Stomach (tissue), 4 donors: ENCODE measurements around the gene KSR2.

Experiments used
- CTCF ChIP-seq, 7 experiments: fragments of 450-650 bp in 4 of 7; fragments of 200-600 bp in 3 of 7; sonication (generic) in 3 of 7; IDR thresholded peaks; one replicate each; pipeline ENCODE4 v1.5.1; 2016 to 2019; ENCODE audit warnings: antibody characterized with exemption in 7 of 7, control low read depth in 2 of 7, mild to moderate bottlenecking in 1 of 7
- POLR2A ChIP-seq, 4 donors: fragments of 450-650 bp; IDR thresholded peaks; one replicate each; pipeline ENCODE4 v1.6.1; 2016; ENCODE audit warnings: antibody characterized with exemption in 4 of 4, control low read depth in 2 of 4, mild to moderate bottlenecking in 1 of 4, moderate library complexity in 1 of 4
- POLR2AphosphoS5 ChIP-seq, 3 donors: sonication (generic); formaldehyde crosslinking; IDR thresholded peaks; one replicate each; pipeline ENCODE4 v1.6.1; 2016; ENCODE audit warnings: antibody characterized with exemption in 3 of 3

GRCh38 chr12:117685110-117685926 lies 283.5 kb downstream of the KSR2 start:
- TF ChIP-seq CTCF (IDR thresholded peaks at IDR 0.05) = no peak
- no peak for TF ChIP-seq POLR2A (IDR thresholded peaks at IDR 0.05)
- TF ChIP-seq POLR2AphosphoS5 (IDR thresholded peaks at IDR 0.05) = no peak
